ENCODE measurements around the gene PRPF19. TPM values are rescaled to one million over a fixed set of nuclear protein-coding genes. Genes with fewer than 3 reads are reported as not detected.

The PRPF19 gene
- total RNA-seq, 1 donor from 2014 or later = 34.5 TPM

DNA sequence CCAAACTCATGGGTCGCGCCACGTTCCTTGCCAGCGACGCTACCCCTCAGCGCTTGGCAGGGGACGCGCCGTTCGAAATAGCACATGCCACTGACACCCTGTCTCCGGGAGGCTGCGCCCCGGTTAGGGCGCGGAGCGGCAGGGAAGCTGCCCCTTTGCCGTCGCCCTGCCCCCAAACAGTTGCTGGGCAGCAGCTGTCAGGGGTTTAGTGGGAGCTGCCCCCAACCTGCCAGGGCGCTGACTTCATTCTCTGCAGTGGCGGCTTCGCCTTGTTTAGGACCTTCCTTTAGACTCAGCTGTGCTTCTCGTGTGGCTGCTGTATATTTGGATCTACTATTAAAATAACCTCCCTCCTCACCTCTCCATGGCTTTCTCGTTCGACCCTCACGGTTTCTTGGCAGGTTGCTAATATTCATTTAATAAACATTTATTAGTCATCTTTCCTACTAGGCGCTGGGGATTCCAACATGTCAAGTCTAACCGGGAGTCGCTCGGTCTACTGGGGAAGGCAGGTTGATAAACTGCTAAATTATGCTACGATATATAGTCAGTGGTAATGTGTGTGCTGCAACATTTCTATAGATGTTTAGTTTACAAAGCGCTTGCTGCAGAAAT is 8.4 kb upstream of the PRPF19 start:
- H3F3A ChIP-seq (ENCODE audit: low read depth) = peaks cover 31% of the 10 kb centered on the region
- TF ChIP-seq EZH2 (IDR thresholded peaks at IDR 0.05) = no peak
- TF ChIP-seq, protein P1, sequence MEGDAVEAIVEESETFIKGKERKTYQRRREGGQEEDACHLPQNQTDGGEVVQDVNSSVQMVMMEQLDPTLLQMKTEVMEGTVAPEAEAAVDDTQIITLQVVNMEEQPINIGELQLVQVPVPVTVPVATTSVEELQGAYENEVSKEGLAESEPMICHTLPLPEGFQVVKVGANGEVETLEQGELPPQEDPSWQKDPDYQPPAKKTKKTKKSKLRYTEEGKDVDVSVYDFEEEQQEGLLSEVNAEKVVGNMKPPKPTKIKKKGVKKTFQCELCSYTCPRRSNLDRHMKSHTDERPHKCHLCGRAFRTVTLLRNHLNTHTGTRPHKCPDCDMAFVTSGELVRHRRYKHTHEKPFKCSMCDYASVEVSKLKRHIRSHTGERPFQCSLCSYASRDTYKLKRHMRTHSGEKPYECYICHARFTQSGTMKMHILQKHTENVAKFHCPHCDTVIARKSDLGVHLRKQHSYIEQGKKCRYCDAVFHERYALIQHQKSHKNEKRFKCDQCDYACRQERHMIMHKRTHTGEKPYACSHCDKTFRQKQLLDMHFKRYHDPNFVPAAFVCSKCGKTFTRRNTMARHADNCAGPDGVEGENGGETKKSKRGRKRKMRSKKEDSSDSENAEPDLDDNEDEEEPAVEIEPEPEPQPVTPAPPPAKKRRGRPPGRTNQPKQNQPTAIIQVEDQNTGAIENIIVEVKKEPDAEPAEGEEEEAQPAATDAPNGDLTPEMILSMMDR (IDR thresholded peaks at IDR 0.05) = no peak
- no peak for TF ChIP-seq EZH2phosphoT487 (IDR thresholded peaks at IDR 0.05)
- no peak overlapping the region for H2AFZ ChIP-seq (replicated peaks)
- peak; percentile 60 for DNase-seq (ENCODE audit: low spot score)
- H3K27ac ChIP-seq = peak overlapping the region; percentile 49
- H3K36me3 Mint-ChIP-seq = peaks cover 8% of the 10 kb centered on the region
- no peaks in the 10 kb centered on the region for H3K9me3 Mint-ChIP-seq
- H3K27ac Mint-ChIP-seq = peak overlapping the region; percentile 70
- peaks cover 10% of the 10 kb centered on the region for H3K27me3 Mint-ChIP-seq (ENCODE audit: insufficient read depth, low read depth)
- peak overlapping the region; percentile 59 for H3K4me3 ChIP-seq
- H3K36me3 ChIP-seq = no peaks in the 10 kb centered on the region
- no peak overlapping the region for H3K9ac ChIP-seq
- peaks cover 19% of the 10 kb centered on the region for H3K4me1 ChIP-seq
- peak overlapping the region; percentile 90 for H3K4me2 ChIP-seq
- H3K79me2 ChIP-seq (ENCODE audit: low read depth) = peaks cover 38% of the 10 kb centered on the region
- peaks cover 21% of the 10 kb centered on the region for H3K27me3 ChIP-seq
- H3K9me3 ChIP-seq (ENCODE audit: low read depth) = no peaks in the 10 kb centered on the region
- H3K4me1 Mint-ChIP-seq = peaks cover 57% of the 10 kb centered on the region
- peak overlapping the region; percentile 98 for H3K4me3 Mint-ChIP-seq
- H4K20me1 ChIP-seq (ENCODE audit: low read depth) = peaks cover 23% of the 10 kb centered on the region

DNA sequence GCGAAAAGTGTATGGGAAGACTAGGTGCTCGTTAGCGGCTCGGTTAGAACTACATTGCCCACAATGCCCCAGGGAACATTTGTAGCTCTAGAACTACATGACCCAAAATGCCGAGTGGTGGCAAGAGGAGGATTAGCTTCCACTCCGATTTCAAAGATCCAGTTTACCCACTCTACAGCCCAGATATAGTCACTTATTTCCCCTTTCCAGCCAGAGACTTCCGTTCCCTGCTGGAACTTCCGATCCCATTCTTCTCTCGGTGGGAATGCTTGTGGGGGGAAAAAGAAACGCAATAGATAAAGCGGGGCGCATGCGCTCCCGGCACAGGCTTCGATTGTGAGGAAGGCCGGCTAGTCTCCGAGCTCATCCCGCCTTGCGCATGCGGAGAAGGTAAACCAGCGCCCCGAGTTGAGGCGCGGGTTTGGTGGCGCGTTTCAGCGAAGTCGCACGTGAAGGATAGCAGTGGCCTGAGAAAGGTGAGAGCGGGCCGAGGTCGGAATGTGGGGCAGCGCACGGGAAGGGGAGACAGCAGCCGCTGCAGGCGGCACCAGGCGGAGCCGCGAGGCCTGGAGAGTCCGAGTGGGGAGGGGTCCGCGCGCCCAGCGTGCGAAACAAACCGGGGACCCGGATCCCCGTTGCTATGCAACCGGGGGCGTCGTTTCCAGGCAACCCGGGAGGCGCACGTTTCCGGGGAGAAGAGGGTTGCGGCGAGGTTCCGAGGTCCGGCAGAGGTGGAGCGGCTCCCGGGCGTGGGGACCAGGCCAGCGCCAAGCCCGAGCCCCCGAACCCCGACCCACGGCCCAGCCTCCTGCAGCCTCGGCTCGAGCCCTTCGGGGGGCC is 7.6 kb upstream of the PRPF19 start, which contains the start of gene TMEM109:
TMEM109 (plus strand) TSS at position 366 of the 840 bp plus-strand sequence. CDS start 5,536 bp downstream, outside the sequence.
- Histone ChIP-seq H3K27ac (peak within 1 kb of the TSS; percentile 91), H4K20me1 (ENCODE audit: low read depth) (peaks cover 19% of the 10 kb centered on the region), H3K4me2 (peak within 1 kb of the TSS; percentile 90), H3F3A (ENCODE audit: low read depth) (peaks cover 31% of the 10 kb centered on the region), H3K79me2 (ENCODE audit: low read depth) (peaks cover 34% of the 10 kb centered on the region), H3K27me3 (peaks cover 29% of the 10 kb centered on the region), H3K9me3 (ENCODE audit: low read depth) (no peaks in the 10 kb centered on the region), H3K36me3 (no peaks in the 10 kb centered on the region), H3K9ac (peak within 1 kb of the TSS; percentile 67), H3K4me1 (peaks cover 19% of the 10 kb centered on the region), H2AFZ (replicated peaks) (peak within 1 kb of the TSS; percentile 97), H3K4me3 (peak within 1 kb of the TSS; percentile 59)
- peaks cover 57% of the 10 kb centered on the region for H3K4me1 Mint-ChIP-seq
- DNase-seq (ENCODE audit: low spot score) = peak; percentile 97
- peak within 1 kb of the TSS; percentile 98 for H3K4me3 Mint-ChIP-seq
- no peaks in the 10 kb centered on the region for H3K9me3 Mint-ChIP-seq
- H3K27ac Mint-ChIP-seq = peak within 1 kb of the TSS; percentile 96
- H3K36me3 Mint-ChIP-seq = peaks cover 5% of the 10 kb centered on the region
- TF ChIP-seq EZH2phosphoT487 (IDR thresholded peaks at IDR 0.05) (no peak), EZH2 (IDR thresholded peaks at IDR 0.05) (no peak)
- TF ChIP-seq, protein P1 (IDR thresholded peaks at IDR 0.05) = peak; percentile 5
- H3K27me3 Mint-ChIP-seq (ENCODE audit: insufficient read depth, low read depth) = peaks cover 15% of the 10 kb centered on the region

DNA sequence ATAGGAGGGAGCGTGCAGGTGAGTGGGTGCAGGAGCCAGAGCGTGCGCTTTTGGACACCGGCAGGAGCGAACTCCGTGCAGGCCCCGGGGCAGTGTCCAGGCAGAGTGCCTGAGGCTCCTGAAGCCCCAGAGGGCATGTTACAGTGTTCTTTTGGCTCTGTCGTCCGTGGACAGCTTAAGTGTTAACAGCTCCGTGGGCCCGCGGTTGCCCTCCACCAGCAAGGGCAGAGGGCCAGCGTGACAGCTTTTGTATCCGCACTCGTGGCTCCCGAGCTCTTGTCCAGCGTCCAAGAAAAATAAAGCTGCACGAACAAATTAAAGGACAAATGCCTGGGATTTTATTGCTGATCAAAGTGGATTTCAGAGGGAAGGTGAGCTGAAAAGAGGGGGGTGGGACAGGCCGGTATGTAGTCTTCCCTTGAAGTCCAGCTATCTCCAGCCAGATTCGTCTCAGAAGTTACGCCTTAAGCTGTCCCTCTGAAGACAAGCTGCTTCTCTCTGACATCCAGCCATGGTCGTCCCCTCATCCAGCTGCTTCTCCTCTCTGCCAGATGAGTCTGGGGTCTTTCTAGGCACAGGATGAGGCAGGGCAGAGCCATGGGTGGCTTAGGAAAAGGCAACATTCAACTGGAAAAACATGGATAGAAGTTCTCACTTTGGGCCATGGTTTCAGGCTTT is 6.6 kb upstream of the PRPF19 start:
- Mint-ChIP-seq H3K9me3 (peaks cover 2% of the 10 kb centered on the region), H3K36me3 (peaks cover 2% of the 10 kb centered on the region), H3K4me1 (peaks cover 54% of the 10 kb centered on the region), H3K4me3 (peak overlapping the region; percentile 98), H3K27ac (peak overlapping the region; percentile 96), H3K27me3 (ENCODE audit: insufficient read depth, low read depth) (peaks cover 15% of the 10 kb centered on the region)
- H3K79me2 ChIP-seq (ENCODE audit: low read depth) = peaks cover 24% of the 10 kb centered on the region
- H3K36me3 ChIP-seq = no peaks in the 10 kb centered on the region
- H3K27me3 ChIP-seq = peaks cover 39% of the 10 kb centered on the region
- peak overlapping the region; percentile 59 for H3K4me3 ChIP-seq
- H4K20me1 ChIP-seq (ENCODE audit: low read depth) = peaks cover 16% of the 10 kb centered on the region
- H2AFZ ChIP-seq (replicated peaks) = peak overlapping the region; percentile 97
- DNase-seq (ENCODE audit: low spot score) = peak; percentile 20
- no peaks in the 10 kb centered on the region for H3K9me3 ChIP-seq (ENCODE audit: low read depth)
- H3K4me1 ChIP-seq = peaks cover 19% of the 10 kb centered on the region
- H3K9ac ChIP-seq = no peak overlapping the region
- H3K27ac ChIP-seq = no peak overlapping the region
- H3F3A ChIP-seq (ENCODE audit: low read depth) = peaks cover 31% of the 10 kb centered on the region
- TF ChIP-seq EZH2phosphoT487 (IDR thresholded peaks at IDR 0.05) = no peak
- TF ChIP-seq, protein P1 (IDR thresholded peaks at IDR 0.05) = no peak
- no peak for TF ChIP-seq EZH2 (IDR thresholded peaks at IDR 0.05)
- H3K4me2 ChIP-seq = peak overlapping the region; percentile 90

Measured in neural progenitor cell (in vitro differentiated cells).